Glutamatergic neuron (in vitro differentiated cells): Measurements from ENCODE around the gene RPS6KC1. TPM values are rescaled to one million over a fixed set of nuclear protein-coding genes. Genes with fewer than 3 reads are reported as not detected.
"Not testable (repeated sequence)": the region's sequence is repeated elsewhere in the genome, so short reads cannot be mapped to it uniquely, and the experiment has no call there.

Experiments
- DNase-seq: peaks from one replicate; pipeline ENCODE4 v3.0.0; 2022
- H3K27ac Mint-ChIP-seq: one replicate; pipeline ENCODE4 v1.8.0; 2020; ENCODE audit warnings: mild to moderate bottlenecking, mixed read lengths, inconsistent platforms; ENCODE audit not compliant: unreplicated experiment
- H3K27me3 Mint-ChIP-seq: one replicate; pipeline ENCODE4 v1.8.0; 2020; ENCODE audit warnings: mild to moderate bottlenecking, moderate library complexity, mixed read lengths, inconsistent platforms; ENCODE audit not compliant: unreplicated experiment
- H3K36me3 Mint-ChIP-seq: one replicate; pipeline ENCODE4 v1.8.0; 2020; ENCODE audit warnings: mild to moderate bottlenecking, mixed read lengths, inconsistent platforms; ENCODE audit not compliant: unreplicated experiment
- H3K4me1 Mint-ChIP-seq: one replicate; pipeline ENCODE4 v1.8.0; 2020; ENCODE audit warnings: mild to moderate bottlenecking, low read depth, mixed read lengths, inconsistent platforms; ENCODE audit not compliant: unreplicated experiment
- H3K4me3 Mint-ChIP-seq: one replicate; pipeline ENCODE4 v1.8.0; 2020; ENCODE audit warnings: mild to moderate bottlenecking, mixed read lengths, inconsistent platforms; ENCODE audit not compliant: unreplicated experiment
- H3K9me3 Mint-ChIP-seq: one replicate; pipeline ENCODE4 v1.8.0; 2020; ENCODE audit warnings: mild to moderate bottlenecking, moderate library complexity, mixed read lengths, inconsistent platforms; ENCODE audit not compliant: unreplicated experiment
- total RNA-seq: library from RNA; stranded (reverse); fragmentation: NEBNext Ultra II Directional; extraction: Animal tissue kit (Norgen Biotek cat#: 25700); gene quantifications from one replicate; pipeline ENCODE4 v1.2.1, GENCODE V29; 2021; ENCODE audit not compliant: unreplicated experiment
- TF ChIP-seq, protein P1 (sequence below): fragments of 200-600 bp; sonication (generic); IDR thresholded peaks from one replicate; pipeline ENCODE4 v1.5.0; 2021; ENCODE audit not compliant: partially characterized antibody, unreplicated experiment

The RPS6KC1 gene
- total RNA-seq, 1 donor from 2014 or later: 23.9 TPM

DNA sequence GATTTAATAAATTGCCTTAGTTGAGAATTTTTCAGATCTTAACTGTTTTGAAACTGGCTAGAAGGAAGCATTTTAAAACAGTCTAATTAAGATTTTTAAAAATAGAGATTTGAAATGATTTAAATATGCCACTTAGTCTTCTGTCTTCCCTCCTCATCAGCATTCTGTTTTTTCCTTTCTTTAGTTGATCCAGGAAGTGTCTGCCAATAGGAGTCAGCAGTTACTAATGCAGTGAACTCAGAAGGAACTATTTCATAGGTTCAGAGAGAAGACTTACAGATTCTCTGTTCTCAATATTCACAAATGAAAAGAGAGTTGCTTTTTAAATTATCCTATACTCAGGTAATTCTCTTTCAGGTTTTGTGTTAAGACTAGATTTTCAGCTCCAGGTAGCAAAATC, 84.5 kb downstream of the RPS6KC1 start:
- H3K27me3 Mint-ChIP-seq: peaks cover 2% of the 10 kb centered on the region
- no peak overlapping the region for H3K4me3 Mint-ChIP-seq
- no peak overlapping the region for H3K27ac Mint-ChIP-seq
- peaks cover 5% of the 10 kb centered on the region for H3K36me3 Mint-ChIP-seq
- peaks cover 20% of the 10 kb centered on the region for H3K4me1 Mint-ChIP-seq
- TF ChIP-seq, protein P1, sequence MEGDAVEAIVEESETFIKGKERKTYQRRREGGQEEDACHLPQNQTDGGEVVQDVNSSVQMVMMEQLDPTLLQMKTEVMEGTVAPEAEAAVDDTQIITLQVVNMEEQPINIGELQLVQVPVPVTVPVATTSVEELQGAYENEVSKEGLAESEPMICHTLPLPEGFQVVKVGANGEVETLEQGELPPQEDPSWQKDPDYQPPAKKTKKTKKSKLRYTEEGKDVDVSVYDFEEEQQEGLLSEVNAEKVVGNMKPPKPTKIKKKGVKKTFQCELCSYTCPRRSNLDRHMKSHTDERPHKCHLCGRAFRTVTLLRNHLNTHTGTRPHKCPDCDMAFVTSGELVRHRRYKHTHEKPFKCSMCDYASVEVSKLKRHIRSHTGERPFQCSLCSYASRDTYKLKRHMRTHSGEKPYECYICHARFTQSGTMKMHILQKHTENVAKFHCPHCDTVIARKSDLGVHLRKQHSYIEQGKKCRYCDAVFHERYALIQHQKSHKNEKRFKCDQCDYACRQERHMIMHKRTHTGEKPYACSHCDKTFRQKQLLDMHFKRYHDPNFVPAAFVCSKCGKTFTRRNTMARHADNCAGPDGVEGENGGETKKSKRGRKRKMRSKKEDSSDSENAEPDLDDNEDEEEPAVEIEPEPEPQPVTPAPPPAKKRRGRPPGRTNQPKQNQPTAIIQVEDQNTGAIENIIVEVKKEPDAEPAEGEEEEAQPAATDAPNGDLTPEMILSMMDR: no peak
- no peaks in the 10 kb centered on the region for H3K9me3 Mint-ChIP-seq
- DNase-seq: no peak

DNA sequence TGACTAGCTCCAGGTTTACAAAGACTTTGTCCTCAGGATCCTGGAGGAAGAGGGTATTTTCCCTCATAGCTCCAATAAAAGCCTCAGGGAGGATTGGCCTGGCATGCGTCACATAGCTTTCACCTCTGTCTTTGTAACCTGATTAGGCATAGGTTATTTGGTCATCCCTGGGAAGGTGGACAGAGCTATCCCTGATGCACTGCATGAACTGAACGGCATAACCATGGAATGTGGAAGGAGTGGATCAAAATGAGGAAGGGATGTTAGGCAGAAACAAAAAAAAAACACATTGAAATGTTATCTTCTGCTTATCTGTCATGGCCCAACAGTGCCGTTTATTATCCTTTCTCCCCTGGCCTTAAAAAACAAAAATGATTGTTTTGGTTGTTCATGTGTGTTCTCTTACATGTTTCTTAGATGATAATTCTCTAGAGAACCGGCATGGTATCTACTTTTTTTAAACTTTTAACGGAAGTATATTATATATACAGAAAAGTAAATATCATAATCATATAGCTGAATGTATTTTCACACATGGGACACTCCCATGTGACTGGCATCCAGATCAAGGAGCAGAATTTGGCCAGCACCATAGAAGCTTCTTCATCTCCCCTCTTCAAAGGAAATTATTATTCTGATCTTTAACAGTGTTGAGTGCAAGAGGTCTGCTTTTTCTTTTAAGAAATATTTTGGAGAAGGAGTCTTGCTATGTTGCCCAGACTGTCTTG, 85.3 kb downstream of the RPS6KC1 start:
- Mint-ChIP-seq H3K27me3 (peaks cover 2% of the 10 kb centered on the region), H3K4me1 (peaks cover 20% of the 10 kb centered on the region), H3K9me3 (no peaks in the 10 kb centered on the region), H3K27ac (no peak overlapping the region), H3K4me3 (no peak overlapping the region), H3K36me3 (peaks cover 5% of the 10 kb centered on the region)
- no peak for DNase-seq
- TF ChIP-seq, protein P1: no peak

DNA sequence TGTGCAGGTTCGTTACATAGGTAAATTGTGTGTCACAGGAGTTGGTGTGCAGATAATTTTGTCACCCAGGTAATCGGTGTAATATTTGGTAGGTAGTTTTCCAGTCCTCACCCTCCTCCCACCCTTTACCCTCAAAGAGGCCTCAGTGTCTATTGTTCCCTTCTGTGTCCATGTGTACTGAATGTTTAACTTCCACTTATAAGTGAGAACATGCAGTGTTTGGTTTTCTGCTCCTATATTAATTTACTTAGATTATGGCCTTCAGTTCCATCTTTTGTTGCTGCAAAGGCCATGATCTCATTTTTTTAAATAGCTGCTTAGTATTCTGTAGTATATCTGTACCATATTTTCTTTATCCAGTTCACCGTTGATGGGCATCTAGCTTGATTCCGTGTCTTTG, 87.3 kb downstream of the RPS6KC1 start:
- Mint-ChIP-seq H3K36me3 (peaks cover 5% of the 10 kb centered on the region), H3K27ac (no peak overlapping the region), H3K4me1 (peaks cover 9% of the 10 kb centered on the region), H3K27me3 (peaks cover 2% of the 10 kb centered on the region), H3K4me3 (no peak overlapping the region), H3K9me3 (no peaks in the 10 kb centered on the region)
- no peak for DNase-seq
- TF ChIP-seq, protein P1: no peak

DNA sequence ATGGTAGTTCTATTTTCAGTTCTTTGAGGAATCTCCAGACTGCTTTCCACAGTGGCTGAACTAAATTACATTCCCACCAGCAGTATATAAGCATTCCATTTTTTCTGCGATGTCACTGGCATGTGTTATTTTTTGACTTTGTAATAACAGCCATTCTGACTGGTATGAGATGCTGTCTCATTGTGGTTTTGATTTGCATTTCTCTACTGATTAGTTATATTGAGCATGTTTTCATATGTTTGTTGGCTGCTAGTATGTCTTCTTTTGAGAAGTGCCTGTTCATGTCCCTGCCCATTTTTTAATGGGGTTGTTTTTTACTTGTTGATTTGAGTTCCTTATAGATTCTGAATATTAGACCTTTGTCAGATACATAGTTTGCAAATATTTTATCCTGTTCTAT, 87.9 kb downstream of the RPS6KC1 start:
- Mint-ChIP-seq H3K9me3 (no peaks in the 10 kb centered on the region), H3K4me1 (peaks cover 8% of the 10 kb centered on the region), H3K4me3 (no peak overlapping the region), H3K27me3 (peaks cover 2% of the 10 kb centered on the region), H3K27ac (no peak overlapping the region), H3K36me3 (peaks cover 5% of the 10 kb centered on the region)
- DNase-seq: no peak
- TF ChIP-seq, protein P1: no peak

DNA sequence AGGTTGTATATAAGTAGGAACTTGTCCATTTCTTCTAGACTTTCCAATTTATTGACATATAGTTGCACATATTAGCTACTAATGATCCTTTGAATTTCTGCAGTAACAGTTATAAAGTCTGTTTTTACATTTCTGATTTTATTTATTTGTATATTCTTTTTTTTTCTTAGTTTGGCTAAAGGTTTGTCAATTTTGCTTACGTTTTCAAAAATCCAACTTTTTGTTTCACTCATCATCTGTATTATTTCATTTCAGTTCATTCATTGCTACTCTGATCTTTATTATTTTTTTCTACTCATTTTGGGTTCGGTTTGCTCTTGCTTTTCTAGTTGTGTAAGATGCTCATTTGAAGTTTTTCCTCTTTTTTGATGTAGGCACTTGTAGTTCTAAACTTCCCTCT, 97.9 kb downstream of the RPS6KC1 start:
- no peak overlapping the region for H3K4me3 Mint-ChIP-seq
- H3K36me3 Mint-ChIP-seq: peaks cover 30% of the 10 kb centered on the region
- H3K9me3 Mint-ChIP-seq: peaks cover 7% of the 10 kb centered on the region
- peaks cover 2% of the 10 kb centered on the region for H3K27me3 Mint-ChIP-seq
- H3K4me1 Mint-ChIP-seq: no peaks in the 10 kb centered on the region
- TF ChIP-seq, protein P1: no peak
- DNase-seq: no peak
- no peak overlapping the region for H3K27ac Mint-ChIP-seq

DNA sequence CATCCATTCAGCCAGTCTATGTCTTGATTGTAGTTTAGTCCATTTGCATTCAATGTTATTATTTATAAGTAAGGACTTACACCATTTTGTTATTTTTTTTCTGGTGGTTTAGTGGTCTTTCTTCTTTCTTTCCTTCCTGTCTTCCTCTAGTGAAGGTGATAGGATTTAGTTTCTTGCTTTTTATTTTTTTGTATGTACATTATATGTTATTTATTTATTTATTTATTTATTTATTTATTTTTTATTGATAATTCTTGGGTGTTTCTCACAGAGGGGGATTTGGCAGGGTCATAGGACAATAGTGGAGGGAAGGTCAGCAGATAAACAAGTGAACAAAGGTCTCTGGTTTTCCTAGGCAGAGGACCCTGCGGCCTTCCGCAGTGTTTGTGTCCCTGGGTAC, 99.0 kb downstream of the RPS6KC1 start:
- not testable (repeated sequence) for H3K27ac Mint-ChIP-seq, H3K4me1 Mint-ChIP-seq, H3K4me3 Mint-ChIP-seq, H3K9me3 Mint-ChIP-seq, H3K27me3 Mint-ChIP-seq, DNase-seq
- H3K36me3 Mint-ChIP-seq: peaks cover 35% of the 10 kb centered on the region
